ENCODE data around the gene LRRC8C. TPM values are rescaled to one million over a fixed set of nuclear protein-coding genes. Genes with fewer than 3 reads are reported as not detected.

The LRRC8C gene
- total RNA-seq, 6 experiments from 2014 or later: 0.53 to 2.0 (median 1.2) TPM

- Histone ChIP-seq H3K9me3 (no peaks in the 10 kb centered on the region), H3K27me3 (no peaks in the 10 kb centered on the region), H3K4me1 (no peaks in the 10 kb centered on the region), H3K36me3 (no peaks in the 10 kb centered on the region), H3K4me3 (no peak overlapping the region), H3K27ac (no peak overlapping the region)
- intact Hi-C loops (cut with DNase I): no loop called here
- DNase-seq (no peak), ATAC-seq (no peak)
- WGBS (ENCODE audit: insufficient coverage, low coverage, low lambda C conversion rate, missing lambda C conversion rate): 71% methylated on average over 4 of the region's 4 CpGs
- TF ChIP-seq CTCF (IDR thresholded peaks at IDR 0.05): no peak
- TF ChIP-seq POLR2A (IDR thresholded peaks at IDR 0.05): no peak
Measured at GRCh38 chr1:89725011-89725370, 92.1 kb downstream of the LRRC8C start.

- TF ChIP-seq POLR2A (IDR thresholded peaks at IDR 0.05) (no peak), CTCF (IDR thresholded peaks at IDR 0.05) (no peak)
- intact Hi-C loops (cut with DNase I): no loop called here
- H3K4me3 ChIP-seq: no peak overlapping the region
- DNase-seq (no peak), ATAC-seq (no peak)
- 45% methylated on average over 3 of the region's 4 CpGs for WGBS (ENCODE audit: insufficient coverage, low coverage, low lambda C conversion rate, missing lambda C conversion rate)
- H3K36me3 ChIP-seq: no peaks in the 10 kb centered on the region
- H3K27me3 ChIP-seq: no peaks in the 10 kb centered on the region
- H3K9me3 ChIP-seq: no peaks in the 10 kb centered on the region
- no peak overlapping the region for H3K27ac ChIP-seq
- no peaks in the 10 kb centered on the region for H3K4me1 ChIP-seq
Measured at GRCh38 chr1:89725631-89726030, 92.7 kb downstream of the LRRC8C start.

GRCh38 chr1:89727517-89728312 is 94.8 kb downstream of the LRRC8C start:
- WGBS (ENCODE audit: insufficient coverage, low coverage, low lambda C conversion rate, missing lambda C conversion rate): 76% methylated on average over 12 of the region's 12 CpGs

GRCh38 chr1:89728381-89728780 is 95.5 kb downstream of the LRRC8C start:
- Histone ChIP-seq H3K4me3 (no peak overlapping the region), H3K9me3 (no peaks in the 10 kb centered on the region), H3K36me3 (no peaks in the 10 kb centered on the region), H3K27me3 (no peaks in the 10 kb centered on the region), H3K4me1 (no peaks in the 10 kb centered on the region), H3K27ac (no peak overlapping the region)
- ATAC-seq: peak in 3 of 4 donors; percentile 23 to 33 (median 24)
- DNase-seq: no peak
- TF ChIP-seq CTCF (IDR thresholded peaks at IDR 0.05): no peak
- TF ChIP-seq POLR2A (IDR thresholded peaks at IDR 0.05): no peak
- 48% methylated on average over 4 of the region's 4 CpGs for WGBS (ENCODE audit: insufficient coverage, low coverage, low lambda C conversion rate, missing lambda C conversion rate)
- intact Hi-C loops (cut with DNase I): no loop called here

More at GRCh38 chr1:89727517-89728312, 94.8 kb downstream of the LRRC8C start:
- no peaks in the 10 kb centered on the region for H3K36me3 ChIP-seq
- ATAC-seq (no peak), DNase-seq (no peak)
- no peaks in the 10 kb centered on the region for H3K9me3 ChIP-seq
- H3K27ac ChIP-seq: no peak overlapping the region
- no peaks in the 10 kb centered on the region for H3K27me3 ChIP-seq
- intact Hi-C loops (cut with DNase I): no loop called here
- no peak for TF ChIP-seq POLR2A (IDR thresholded peaks at IDR 0.05)
- no peak for TF ChIP-seq CTCF (IDR thresholded peaks at IDR 0.05)
- H3K4me3 ChIP-seq: no peak overlapping the region
- no peaks in the 10 kb centered on the region for H3K4me1 ChIP-seq

Data from right lobe of liver (tissue), 6 donors.